WTC11 (cell line): ENCODE measurements around the gene TRRAP. TPM values are rescaled to one million over a fixed set of nuclear protein-coding genes. Genes with fewer than 3 reads are reported as not detected.

ENCODE experiments used
- ATAC-seq: fragments of 200-7000 bp; cut with Tn5 transposase; 2 replicates; pipeline ENCODE4 v1.10.0; 2021; ENCODE audit warnings: mild to moderate bottlenecking, moderate library complexity
- CTCF ChIA-PET: fragments of 300-600 bp; sonication (Branson Sonifier 250); formaldehyde crosslinking; loops from one replicate; lab custom pipeline; 2021; ENCODE audit warnings: antibody characterized with exemption; lab: Charles Lee
- POLR2A ChIA-PET: fragments of 350-600 bp; sonication (Branson Sonifier 250); formaldehyde crosslinking; loops from one replicate; lab custom pipeline; 2021; ENCODE audit warnings: antibody characterized with exemption; lab: Charles Lee
- DNase-seq: peaks from one replicate; pipeline ENCODE4 v3.0.0; 2021; ENCODE audit warnings: low spot score
- H3K27ac Mint-ChIP-seq: 2 replicates; pipeline ENCODE4 v1.8.0; 2021; ENCODE audit warnings: mixed read lengths
- H3K27me3 Mint-ChIP-seq: 2 replicates; pipeline ENCODE4 v1.8.0; 2021; ENCODE audit warnings: low read depth, mild to moderate bottlenecking, moderate library complexity, mixed read lengths
- H3K36me3 Mint-ChIP-seq: 2 replicates; pipeline ENCODE4 v1.8.0; 2021; ENCODE audit warnings: mixed read lengths
- H3K4me1 Mint-ChIP-seq: 2 replicates; pipeline ENCODE4 v1.8.0; 2022; ENCODE audit warnings: mixed read lengths
- H3K4me3 Mint-ChIP-seq: 2 replicates; pipeline ENCODE4 v1.8.0; 2021; ENCODE audit warnings: mild to moderate bottlenecking, moderate library complexity, mixed read lengths
- H3K9me3 Mint-ChIP-seq: 2 replicates; pipeline ENCODE4 v1.8.0; 2021; ENCODE audit warnings: mixed read lengths
- ETV6 ChIP-seq: sonication (generic); formaldehyde crosslinking; IDR thresholded peaks from 2 replicates; pipeline ENCODE4 v1.8.1; 2022; ENCODE audit warnings: mild to moderate bottlenecking, missing genetic modification reagents
- KAT7 ChIP-seq: sonication (generic); formaldehyde crosslinking; IDR thresholded peaks from 2 replicates; pipeline ENCODE4 v1.8.1; 2023; ENCODE audit warnings: missing genetic modification reagents, mild to moderate bottlenecking, borderline replicate concordance
- MXD4 ChIP-seq: fragments of 250-450 bp; sonication (Bioruptor Pico); IDR thresholded peaks from 2 replicates; pipeline ENCODE4 v1.8.0; 2021; ENCODE audit warnings: mild to moderate bottlenecking, moderate library complexity, borderline replicate concordance
- OVOL2 ChIP-seq: fragments of 250-450 bp; sonication (Bioruptor Pico); IDR thresholded peaks from 2 replicates; pipeline ENCODE4 v1.9.0; 2021; ENCODE audit warnings: mild to moderate bottlenecking, borderline replicate concordance
- TP53 ChIP-seq: sonication (generic); formaldehyde crosslinking; IDR thresholded peaks from 2 replicates; pipeline ENCODE4 v1.8.1; 2023; ENCODE audit warnings: mild to moderate bottlenecking, missing genetic modification reagents
- ZNF121 ChIP-seq: sonication (generic); formaldehyde crosslinking; IDR thresholded peaks from 2 replicates; pipeline ENCODE4 v1.8.0; 2023; ENCODE audit warnings: missing genetic modification reagents
- ZNF396 ChIP-seq: fragments of 250-450 bp; sonication (Bioruptor Pico); IDR thresholded peaks from 2 replicates; pipeline ENCODE4 v1.8.0; 2021; ENCODE audit warnings: mild to moderate bottlenecking, moderate library complexity, borderline replicate concordance
- ZNF423 ChIP-seq: fragments of 250-450 bp; sonication (Bioruptor Pico); IDR thresholded peaks from 2 replicates; pipeline ENCODE4 v2.1.2; 2022; ENCODE audit warnings: mild to moderate bottlenecking, moderate library complexity
- total RNA-seq: library from RNA; stranded (reverse); gene quantifications from 3 replicates; pipeline ENCODE4 v1.2.3, GENCODE V29; 2021
- TF ChIP-seq, protein P1 (sequence below): sonication (generic); formaldehyde crosslinking; conservative IDR thresholded peaks from 2 replicates; pipeline ENCODE4 v1.8.1; 2023; ENCODE audit warnings: mild to moderate bottlenecking, low read depth, missing genetic modification reagents, moderate library complexity
- TF ChIP-seq, protein P2 (sequence below): sonication (generic); formaldehyde crosslinking; IDR thresholded peaks from 2 replicates; pipeline ENCODE4 v1.8.1; 2023; ENCODE audit warnings: mild to moderate bottlenecking, moderate library complexity, missing genetic modification reagents
- TF ChIP-seq, protein P3 (sequence below): fragments of 250-450 bp; sonication (Bioruptor Pico); IDR thresholded peaks from 2 replicates; pipeline ENCODE4 v1.9.0; 2021; ENCODE audit warnings: mild to moderate bottlenecking, borderline replicate concordance
- TF ChIP-seq, protein P4 (sequence below): sonication (generic); formaldehyde crosslinking; IDR thresholded peaks from 2 replicates; pipeline ENCODE4 v1.8.1; 2022; ENCODE audit warnings: mild to moderate bottlenecking, missing genetic modification reagents, moderate library complexity, borderline replicate concordance
- TF ChIP-seq, protein P5 (sequence below): fragments of 250-450 bp; sonication (Bioruptor Pico); IDR thresholded peaks from 2 replicates; pipeline ENCODE4 v1.9.0; 2021; ENCODE audit warnings: moderate library complexity, mild to moderate bottlenecking, inconsistent platforms, borderline replicate concordance
- TF ChIP-seq, protein P6 (sequence below): fragments of 250-450 bp; sonication (Bioruptor Pico); IDR thresholded peaks from 2 replicates; pipeline ENCODE4 v2.1.2; 2022; ENCODE audit warnings: mild to moderate bottlenecking, moderate library complexity
- TF ChIP-seq, protein P7 (sequence below): sonication (generic); formaldehyde crosslinking; IDR thresholded peaks from 2 replicates; pipeline ENCODE4 v1.8.0; 2022; ENCODE audit warnings: mild to moderate bottlenecking, missing genetic modification reagents
- TF ChIP-seq, protein P8 (sequence below): sonication (generic); formaldehyde crosslinking; IDR thresholded peaks from 2 replicates; pipeline ENCODE4 v1.8.0; 2023; ENCODE audit warnings: missing genetic modification reagents, mild to moderate bottlenecking, borderline replicate concordance
- TF ChIP-seq, protein P9 (sequence below): sonication (generic); formaldehyde crosslinking; IDR thresholded peaks from 2 replicates; pipeline ENCODE4 v1.8.1; 2023; ENCODE audit warnings: mild to moderate bottlenecking, missing genetic modification reagents, moderate library complexity

Gene TRRAP
- total RNA-seq, 1 experiment from 2014 or later: 46.5 TPM

DNA sequence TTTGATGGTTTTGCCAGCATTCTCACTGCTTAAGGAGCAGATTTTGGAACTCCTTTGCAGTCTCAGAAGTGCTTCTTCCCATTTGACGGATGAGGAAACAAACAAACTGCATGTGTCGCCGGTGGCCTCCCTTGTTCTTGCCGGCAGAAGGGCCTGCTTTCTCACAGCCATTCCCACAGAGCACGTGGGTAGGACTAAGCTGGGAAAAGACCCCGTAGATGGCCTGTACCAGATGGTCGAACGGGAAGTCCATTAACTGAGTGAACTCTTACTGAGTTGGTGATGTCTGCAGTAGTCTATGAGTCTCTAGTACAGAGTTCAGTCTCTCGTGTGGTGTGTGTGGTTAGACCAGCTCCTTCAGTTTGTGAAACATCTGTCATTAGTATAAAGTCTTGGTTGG lies 131.9 kb downstream of the TRRAP start (continued):
- TF ChIP-seq, protein P1, sequence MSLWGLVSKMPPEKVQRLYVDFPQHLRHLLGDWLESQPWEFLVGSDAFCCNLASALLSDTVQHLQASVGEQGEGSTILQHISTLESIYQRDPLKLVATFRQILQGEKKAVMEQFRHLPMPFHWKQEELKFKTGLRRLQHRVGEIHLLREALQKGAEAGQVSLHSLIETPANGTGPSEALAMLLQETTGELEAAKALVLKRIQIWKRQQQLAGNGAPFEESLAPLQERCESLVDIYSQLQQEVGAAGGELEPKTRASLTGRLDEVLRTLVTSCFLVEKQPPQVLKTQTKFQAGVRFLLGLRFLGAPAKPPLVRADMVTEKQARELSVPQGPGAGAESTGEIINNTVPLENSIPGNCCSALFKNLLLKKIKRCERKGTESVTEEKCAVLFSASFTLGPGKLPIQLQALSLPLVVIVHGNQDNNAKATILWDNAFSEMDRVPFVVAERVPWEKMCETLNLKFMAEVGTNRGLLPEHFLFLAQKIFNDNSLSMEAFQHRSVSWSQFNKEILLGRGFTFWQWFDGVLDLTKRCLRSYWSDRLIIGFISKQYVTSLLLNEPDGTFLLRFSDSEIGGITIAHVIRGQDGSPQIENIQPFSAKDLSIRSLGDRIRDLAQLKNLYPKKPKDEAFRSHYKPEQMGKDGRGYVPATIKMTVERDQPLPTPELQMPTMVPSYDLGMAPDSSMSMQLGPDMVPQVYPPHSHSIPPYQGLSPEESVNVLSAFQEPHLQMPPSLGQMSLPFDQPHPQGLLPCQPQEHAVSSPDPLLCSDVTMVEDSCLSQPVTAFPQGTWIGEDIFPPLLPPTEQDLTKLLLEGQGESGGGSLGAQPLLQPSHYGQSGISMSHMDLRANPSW: no peak
- TF ChIP-seq TP53 (CRISPR knock-in tag) (no peak), MXD4 (CRISPR knock-in tag) (no peak)
- TF ChIP-seq, all 79 proteins: peak for 0

DNA sequence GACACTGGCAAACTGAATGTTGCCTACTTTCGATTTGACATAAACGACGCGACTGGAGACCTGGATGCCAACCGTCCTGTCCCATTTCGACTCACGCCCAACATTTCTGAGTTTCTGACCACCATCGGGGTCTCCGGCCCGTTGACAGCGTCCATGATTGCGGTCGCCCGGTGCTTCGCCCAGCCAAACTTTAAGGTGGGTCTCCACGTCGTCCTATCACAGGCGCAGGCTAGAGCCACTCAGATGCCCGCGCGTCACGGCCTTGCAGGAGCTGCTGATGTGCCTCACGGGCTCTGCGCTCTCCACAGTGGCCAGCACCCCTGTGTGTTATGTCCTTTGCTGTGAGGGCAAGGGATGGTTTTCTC lies 133.0 kb downstream of the TRRAP start:
- H3K4me1 Mint-ChIP-seq: no peaks in the 10 kb centered on the region
- no peaks in the 10 kb centered on the region for H3K27me3 Mint-ChIP-seq
- ChIA-PET POLR2A (no interaction called here), CTCF (no interaction called here)
- H3K36me3 Mint-ChIP-seq: peaks cover 70% of the 10 kb centered on the region
- H3K27ac Mint-ChIP-seq: no peak overlapping the region
- H3K4me3 Mint-ChIP-seq: no peak overlapping the region
- DNase-seq (no peak), ATAC-seq (no peak)
- no peaks in the 10 kb centered on the region for H3K9me3 Mint-ChIP-seq
- TF ChIP-seq, protein P2, sequence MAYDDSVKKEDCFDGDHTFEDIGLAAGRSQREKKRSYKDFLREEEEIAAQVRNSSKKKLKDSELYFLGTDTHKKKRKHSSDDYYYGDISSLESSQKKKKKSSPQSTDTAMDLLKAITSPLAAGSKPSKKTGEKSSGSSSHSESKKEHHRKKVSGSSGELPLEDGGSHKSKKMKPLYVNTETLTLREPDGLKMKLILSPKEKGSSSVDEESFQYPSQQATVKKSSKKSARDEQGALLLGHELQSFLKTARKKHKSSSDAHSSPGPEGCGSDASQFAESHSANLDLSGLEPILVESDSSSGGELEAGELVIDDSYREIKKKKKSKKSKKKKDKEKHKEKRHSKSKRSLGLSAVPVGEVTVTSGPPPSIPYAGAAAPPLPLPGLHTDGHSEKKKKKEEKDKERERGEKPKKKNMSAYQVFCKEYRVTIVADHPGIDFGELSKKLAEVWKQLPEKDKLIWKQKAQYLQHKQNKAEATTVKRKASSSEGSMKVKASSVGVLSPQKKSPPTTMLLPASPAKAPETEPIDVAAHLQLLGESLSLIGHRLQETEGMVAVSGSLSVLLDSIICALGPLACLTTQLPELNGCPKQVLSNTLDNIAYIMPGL: no peak
- TF ChIP-seq ZNF396 (no peak), ZNF423 (CRISPR knock-in tag) (no peak), ETV6 (no peak), OVOL2 (CRISPR knock-in tag) (no peak), ZNF121 (CRISPR knock-in tag) (no peak), KAT7 (CRISPR knock-in tag) (no peak)
- TF ChIP-seq, protein P3, sequence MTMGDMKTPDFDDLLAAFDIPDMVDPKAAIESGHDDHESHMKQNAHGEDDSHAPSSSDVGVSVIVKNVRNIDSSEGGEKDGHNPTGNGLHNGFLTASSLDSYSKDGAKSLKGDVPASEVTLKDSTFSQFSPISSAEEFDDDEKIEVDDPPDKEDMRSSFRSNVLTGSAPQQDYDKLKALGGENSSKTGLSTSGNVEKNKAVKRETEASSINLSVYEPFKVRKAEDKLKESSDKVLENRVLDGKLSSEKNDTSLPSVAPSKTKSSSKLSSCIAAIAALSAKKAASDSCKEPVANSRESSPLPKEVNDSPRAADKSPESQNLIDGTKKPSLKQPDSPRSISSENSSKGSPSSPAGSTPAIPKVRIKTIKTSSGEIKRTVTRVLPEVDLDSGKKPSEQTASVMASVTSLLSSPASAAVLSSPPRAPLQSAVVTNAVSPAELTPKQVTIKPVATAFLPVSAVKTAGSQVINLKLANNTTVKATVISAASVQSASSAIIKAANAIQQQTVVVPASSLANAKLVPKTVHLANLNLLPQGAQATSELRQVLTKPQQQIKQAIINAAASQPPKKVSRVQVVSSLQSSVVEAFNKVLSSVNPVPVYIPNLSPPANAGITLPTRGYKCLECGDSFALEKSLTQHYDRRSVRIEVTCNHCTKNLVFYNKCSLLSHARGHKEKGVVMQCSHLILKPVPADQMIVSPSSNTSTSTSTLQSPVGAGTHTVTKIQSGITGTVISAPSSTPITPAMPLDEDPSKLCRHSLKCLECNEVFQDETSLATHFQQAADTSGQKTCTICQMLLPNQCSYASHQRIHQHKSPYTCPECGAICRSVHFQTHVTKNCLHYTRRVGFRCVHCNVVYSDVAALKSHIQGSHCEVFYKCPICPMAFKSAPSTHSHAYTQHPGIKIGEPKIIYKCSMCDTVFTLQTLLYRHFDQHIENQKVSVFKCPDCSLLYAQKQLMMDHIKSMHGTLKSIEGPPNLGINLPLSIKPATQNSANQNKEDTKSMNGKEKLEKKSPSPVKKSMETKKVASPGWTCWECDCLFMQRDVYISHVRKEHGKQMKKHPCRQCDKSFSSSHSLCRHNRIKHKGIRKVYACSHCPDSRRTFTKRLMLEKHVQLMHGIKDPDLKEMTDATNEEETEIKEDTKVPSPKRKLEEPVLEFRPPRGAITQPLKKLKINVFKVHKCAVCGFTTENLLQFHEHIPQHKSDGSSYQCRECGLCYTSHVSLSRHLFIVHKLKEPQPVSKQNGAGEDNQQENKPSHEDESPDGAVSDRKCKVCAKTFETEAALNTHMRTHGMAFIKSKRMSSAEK (CRISPR knock-in tag): no peak
- TF ChIP-seq, protein P4, sequence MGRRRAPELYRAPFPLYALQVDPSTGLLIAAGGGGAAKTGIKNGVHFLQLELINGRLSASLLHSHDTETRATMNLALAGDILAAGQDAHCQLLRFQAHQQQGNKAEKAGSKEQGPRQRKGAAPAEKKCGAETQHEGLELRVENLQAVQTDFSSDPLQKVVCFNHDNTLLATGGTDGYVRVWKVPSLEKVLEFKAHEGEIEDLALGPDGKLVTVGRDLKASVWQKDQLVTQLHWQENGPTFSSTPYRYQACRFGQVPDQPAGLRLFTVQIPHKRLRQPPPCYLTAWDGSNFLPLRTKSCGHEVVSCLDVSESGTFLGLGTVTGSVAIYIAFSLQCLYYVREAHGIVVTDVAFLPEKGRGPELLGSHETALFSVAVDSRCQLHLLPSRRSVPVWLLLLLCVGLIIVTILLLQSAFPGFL (CRISPR knock-in tag): no peak
- TF ChIP-seq, protein P5, sequence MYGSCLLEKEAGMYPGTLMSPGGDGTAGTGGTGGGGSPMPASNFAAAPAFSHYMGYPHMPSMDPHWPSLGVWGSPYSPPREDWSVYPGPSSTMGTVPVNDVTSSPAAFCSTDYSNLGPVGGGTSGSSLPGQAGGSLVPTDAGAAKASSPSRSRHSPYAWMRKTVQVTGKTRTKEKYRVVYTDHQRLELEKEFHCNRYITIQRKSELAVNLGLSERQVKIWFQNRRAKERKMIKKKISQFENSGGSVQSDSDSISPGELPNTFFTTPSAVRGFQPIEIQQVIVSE: no peak
- TF ChIP-seq, protein P6, sequence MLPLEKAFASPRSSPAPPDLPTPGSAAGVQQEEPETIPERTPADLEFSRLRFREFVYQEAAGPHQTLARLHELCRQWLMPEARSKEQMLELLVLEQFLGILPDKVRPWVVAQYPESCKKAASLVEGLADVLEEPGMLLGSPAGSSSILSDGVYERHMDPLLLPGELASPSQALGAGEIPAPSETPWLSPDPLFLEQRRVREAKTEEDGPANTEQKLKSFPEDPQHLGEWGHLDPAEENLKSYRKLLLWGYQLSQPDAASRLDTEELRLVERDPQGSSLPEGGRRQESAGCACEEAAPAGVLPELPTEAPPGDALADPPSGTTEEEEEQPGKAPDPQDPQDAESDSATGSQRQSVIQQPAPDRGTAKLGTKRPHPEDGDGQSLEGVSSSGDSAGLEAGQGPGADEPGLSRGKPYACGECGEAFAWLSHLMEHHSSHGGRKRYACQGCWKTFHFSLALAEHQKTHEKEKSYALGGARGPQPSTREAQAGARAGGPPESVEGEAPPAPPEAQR (CRISPR knock-in tag): no peak
- TF ChIP-seq, protein P7, sequence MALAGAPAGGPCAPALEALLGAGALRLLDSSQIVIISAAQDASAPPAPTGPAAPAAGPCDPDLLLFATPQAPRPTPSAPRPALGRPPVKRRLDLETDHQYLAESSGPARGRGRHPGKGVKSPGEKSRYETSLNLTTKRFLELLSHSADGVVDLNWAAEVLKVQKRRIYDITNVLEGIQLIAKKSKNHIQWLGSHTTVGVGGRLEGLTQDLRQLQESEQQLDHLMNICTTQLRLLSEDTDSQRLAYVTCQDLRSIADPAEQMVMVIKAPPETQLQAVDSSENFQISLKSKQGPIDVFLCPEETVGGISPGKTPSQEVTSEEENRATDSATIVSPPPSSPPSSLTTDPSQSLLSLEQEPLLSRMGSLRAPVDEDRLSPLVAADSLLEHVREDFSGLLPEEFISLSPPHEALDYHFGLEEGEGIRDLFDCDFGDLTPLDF: no peak
- TF ChIP-seq, protein P8, sequence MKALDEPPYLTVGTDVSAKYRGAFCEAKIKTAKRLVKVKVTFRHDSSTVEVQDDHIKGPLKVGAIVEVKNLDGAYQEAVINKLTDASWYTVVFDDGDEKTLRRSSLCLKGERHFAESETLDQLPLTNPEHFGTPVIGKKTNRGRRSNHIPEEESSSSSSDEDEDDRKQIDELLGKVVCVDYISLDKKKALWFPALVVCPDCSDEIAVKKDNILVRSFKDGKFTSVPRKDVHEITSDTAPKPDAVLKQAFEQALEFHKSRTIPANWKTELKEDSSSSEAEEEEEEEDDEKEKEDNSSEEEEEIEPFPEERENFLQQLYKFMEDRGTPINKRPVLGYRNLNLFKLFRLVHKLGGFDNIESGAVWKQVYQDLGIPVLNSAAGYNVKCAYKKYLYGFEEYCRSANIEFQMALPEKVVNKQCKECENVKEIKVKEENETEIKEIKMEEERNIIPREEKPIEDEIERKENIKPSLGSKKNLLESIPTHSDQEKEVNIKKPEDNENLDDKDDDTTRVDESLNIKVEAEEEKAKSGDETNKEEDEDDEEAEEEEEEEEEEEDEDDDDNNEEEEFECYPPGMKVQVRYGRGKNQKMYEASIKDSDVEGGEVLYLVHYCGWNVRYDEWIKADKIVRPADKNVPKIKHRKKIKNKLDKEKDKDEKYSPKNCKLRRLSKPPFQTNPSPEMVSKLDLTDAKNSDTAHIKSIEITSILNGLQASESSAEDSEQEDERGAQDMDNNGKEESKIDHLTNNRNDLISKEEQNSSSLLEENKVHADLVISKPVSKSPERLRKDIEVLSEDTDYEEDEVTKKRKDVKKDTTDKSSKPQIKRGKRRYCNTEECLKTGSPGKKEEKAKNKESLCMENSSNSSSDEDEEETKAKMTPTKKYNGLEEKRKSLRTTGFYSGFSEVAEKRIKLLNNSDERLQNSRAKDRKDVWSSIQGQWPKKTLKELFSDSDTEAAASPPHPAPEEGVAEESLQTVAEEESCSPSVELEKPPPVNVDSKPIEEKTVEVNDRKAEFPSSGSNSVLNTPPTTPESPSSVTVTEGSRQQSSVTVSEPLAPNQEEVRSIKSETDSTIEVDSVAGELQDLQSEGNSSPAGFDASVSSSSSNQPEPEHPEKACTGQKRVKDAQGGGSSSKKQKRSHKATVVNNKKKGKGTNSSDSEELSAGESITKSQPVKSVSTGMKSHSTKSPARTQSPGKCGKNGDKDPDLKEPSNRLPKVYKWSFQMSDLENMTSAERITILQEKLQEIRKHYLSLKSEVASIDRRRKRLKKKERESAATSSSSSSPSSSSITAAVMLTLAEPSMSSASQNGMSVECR (CRISPR knock-in tag): no peak
- TF ChIP-seq, protein P9, sequence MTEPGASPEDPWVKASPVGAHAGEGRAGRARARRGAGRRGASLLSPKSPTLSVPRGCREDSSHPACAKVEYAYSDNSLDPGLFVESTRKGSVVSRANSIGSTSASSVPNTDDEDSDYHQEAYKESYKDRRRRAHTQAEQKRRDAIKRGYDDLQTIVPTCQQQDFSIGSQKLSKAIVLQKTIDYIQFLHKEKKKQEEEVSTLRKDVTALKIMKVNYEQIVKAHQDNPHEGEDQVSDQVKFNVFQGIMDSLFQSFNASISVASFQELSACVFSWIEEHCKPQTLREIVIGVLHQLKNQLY: no peak
